Gastrocnemius medialis (tissue), 4 donors: ENCODE results near the gene HIVEP2.

Source experiments
- POLR2A ChIP-seq, 2 donors: fragments of 450-650 bp; IDR thresholded peaks; one replicate each; pipeline ENCODE4 v1.6.1; 2017; ENCODE audit warnings: antibody characterized with exemption in 2 of 2, mild to moderate bottlenecking in 2 of 2, moderate library complexity in 2 of 2
- TF ChIP-seq, protein P1 (sequence below), 5 experiments: fragments of 450-650 bp in 3 of 5; fragments of 200-600 bp in 2 of 5; sonication (generic) in 2 of 5; IDR thresholded peaks in 4 of 5; conservative IDR thresholded peaks in 1 of 5; 1 replicate in 4 of 5; 2 replicates in 1 of 5; pipeline ENCODE4 v1.5.1; 2016 to 2019; ENCODE audit warnings: antibody characterized with exemption in 5 of 5, mild to moderate bottlenecking in 3 of 5, moderate library complexity in 3 of 5

DNA sequence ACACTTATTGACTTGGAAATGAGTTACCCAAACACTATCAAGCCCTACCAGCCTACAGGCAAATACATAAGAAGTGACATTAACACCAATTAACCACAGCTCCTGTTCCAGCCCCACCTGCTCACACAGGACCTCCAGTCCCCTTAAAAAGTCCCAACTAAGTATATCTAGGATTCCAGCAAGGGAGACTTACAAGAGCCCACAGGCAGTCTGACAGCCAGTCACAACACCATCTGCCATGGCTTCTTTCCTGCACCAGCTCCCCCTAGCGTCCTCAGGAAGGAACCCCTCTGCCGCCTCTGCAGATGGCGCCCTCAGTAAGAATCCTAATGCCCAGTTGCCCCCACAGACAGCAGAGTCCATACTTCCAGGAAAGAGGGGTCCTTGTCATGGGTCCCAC, 122.1 kb downstream of the HIVEP2 start:
- TF ChIP-seq, protein P1, sequence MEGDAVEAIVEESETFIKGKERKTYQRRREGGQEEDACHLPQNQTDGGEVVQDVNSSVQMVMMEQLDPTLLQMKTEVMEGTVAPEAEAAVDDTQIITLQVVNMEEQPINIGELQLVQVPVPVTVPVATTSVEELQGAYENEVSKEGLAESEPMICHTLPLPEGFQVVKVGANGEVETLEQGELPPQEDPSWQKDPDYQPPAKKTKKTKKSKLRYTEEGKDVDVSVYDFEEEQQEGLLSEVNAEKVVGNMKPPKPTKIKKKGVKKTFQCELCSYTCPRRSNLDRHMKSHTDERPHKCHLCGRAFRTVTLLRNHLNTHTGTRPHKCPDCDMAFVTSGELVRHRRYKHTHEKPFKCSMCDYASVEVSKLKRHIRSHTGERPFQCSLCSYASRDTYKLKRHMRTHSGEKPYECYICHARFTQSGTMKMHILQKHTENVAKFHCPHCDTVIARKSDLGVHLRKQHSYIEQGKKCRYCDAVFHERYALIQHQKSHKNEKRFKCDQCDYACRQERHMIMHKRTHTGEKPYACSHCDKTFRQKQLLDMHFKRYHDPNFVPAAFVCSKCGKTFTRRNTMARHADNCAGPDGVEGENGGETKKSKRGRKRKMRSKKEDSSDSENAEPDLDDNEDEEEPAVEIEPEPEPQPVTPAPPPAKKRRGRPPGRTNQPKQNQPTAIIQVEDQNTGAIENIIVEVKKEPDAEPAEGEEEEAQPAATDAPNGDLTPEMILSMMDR (IDR thresholded peaks at IDR 0.05 in 4 of 5, conservative IDR thresholded peaks at IDR 0.05 in 1 of 5): peak in 2 of 5 experiments; percentile 15 to 44
- no peak for TF ChIP-seq POLR2A (IDR thresholded peaks at IDR 0.05)
